GM06990 (cell line): ENCODE measurements around the gene IFT88.

ENCODE experiments used
- DNase-seq: peaks from one replicate; pipeline ENCODE4 v3.0.0-alpha.2; 2011; ENCODE audit not compliant: insufficient read length; ENCODE audit errors: extremely low read depth
- H3K27me3 ChIP-seq: replicated peaks from 2 replicates; pipeline ENCODE4 v1.6.0; 2011; ENCODE audit warnings: low read length; ENCODE audit not compliant: control insufficient read depth, insufficient read depth
- H3K36me3 ChIP-seq: 2 replicates; pipeline ENCODE4 v1.5.1; 2011; ENCODE audit warnings: low read length; ENCODE audit not compliant: control insufficient read depth, insufficient read depth
- H3K4me3 ChIP-seq: replicated peaks from 2 replicates; pipeline ENCODE4 v1.5.1; 2011; ENCODE audit warnings: low read depth, mild to moderate bottlenecking, control low read depth, low read length
- TF ChIP-seq, protein P1 (sequence below): IDR thresholded peaks from 2 replicates; pipeline ENCODE4 v1.5.1; 2011; ENCODE audit warnings: low read length, control low read depth, mild to moderate bottlenecking, inconsistent platforms; ENCODE audit not compliant: insufficient read depth, poor library complexity, severe bottlenecking

IFT88 gene

DNA sequence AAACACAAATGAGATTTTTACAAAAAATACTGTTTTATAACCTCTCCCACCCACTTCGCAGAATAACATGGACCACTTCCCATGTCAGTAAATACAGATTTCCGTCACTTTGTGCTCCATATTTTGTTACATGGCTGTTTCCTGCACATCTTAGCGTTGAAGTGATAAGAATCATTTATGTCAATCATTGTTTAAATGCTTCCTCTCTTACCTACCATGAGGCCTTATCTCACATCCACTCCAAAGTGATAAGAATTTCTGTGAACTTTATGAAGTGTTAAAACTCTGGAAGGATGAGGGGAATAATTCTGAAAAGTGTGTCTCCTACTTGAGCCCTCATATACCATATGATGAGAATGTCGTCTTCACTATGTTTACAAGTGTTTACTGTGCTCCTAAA is 100.0 kb downstream of the IFT88 start:
- TF ChIP-seq, protein P1, sequence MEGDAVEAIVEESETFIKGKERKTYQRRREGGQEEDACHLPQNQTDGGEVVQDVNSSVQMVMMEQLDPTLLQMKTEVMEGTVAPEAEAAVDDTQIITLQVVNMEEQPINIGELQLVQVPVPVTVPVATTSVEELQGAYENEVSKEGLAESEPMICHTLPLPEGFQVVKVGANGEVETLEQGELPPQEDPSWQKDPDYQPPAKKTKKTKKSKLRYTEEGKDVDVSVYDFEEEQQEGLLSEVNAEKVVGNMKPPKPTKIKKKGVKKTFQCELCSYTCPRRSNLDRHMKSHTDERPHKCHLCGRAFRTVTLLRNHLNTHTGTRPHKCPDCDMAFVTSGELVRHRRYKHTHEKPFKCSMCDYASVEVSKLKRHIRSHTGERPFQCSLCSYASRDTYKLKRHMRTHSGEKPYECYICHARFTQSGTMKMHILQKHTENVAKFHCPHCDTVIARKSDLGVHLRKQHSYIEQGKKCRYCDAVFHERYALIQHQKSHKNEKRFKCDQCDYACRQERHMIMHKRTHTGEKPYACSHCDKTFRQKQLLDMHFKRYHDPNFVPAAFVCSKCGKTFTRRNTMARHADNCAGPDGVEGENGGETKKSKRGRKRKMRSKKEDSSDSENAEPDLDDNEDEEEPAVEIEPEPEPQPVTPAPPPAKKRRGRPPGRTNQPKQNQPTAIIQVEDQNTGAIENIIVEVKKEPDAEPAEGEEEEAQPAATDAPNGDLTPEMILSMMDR: no peak
- H3K27me3 ChIP-seq: no peaks in the 10 kb centered on the region
- DNase-seq: no peak
- no peaks in the 10 kb centered on the region for H3K36me3 ChIP-seq
- no peak overlapping the region for H3K4me3 ChIP-seq

DNA sequence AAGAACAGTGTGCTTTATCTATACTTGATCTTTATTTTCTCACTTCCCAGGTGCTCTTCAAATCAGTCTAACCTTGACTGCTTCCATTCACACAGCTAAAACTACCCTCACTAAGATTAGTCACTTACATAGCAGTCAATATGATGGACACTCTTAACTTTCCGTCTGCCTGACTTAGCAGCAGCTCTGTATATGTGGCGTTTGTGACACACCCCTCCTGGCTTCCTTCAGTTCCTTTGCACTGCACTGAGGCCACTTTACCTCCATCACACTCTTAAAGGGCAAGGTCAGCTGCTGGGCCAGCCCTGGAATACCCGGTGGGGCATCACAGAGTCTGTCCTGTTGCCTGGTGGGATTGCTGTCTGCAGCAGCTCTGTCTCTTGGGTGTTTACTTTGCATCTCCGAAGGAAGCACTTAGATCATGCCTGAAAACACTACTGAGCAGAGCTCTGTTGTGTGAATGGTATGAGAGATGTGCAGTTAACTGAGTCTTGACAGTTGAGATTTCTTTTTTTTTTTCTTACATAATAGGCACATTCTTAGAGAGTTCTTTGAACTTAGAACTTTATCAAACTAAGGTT is 101.0 kb downstream of the IFT88 start:
- TF ChIP-seq, protein P1: no peak
- DNase-seq: peak; percentile 5
- Histone ChIP-seq H3K27me3 (no peaks in the 10 kb centered on the region), H3K4me3 (no peak overlapping the region), H3K36me3 (no peaks in the 10 kb centered on the region)

DNA sequence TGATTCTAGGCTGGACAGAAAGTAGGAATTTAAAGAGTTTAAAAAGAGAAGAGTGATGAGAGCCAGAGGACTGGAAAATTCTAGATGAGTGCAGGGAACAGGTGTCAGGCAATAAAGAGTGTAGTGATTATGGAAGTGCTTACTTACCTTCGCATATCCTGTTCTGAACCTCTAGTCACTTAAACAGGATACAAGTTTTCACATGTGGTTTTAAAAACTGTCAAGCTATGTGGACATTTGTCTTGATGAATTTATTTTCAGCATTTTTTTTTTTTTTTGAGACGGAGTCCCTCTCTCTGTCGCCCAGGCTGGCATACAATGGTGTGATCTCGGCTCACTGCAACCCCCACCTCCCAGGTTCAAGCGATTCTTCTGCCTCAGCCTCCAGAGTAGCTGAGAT is 102.2 kb downstream of the IFT88 start:
- no peak overlapping the region for H3K4me3 ChIP-seq
- no peak for DNase-seq
- no peaks in the 10 kb centered on the region for H3K27me3 ChIP-seq
- TF ChIP-seq, protein P1: no peak
- no peaks in the 10 kb centered on the region for H3K36me3 ChIP-seq

DNA sequence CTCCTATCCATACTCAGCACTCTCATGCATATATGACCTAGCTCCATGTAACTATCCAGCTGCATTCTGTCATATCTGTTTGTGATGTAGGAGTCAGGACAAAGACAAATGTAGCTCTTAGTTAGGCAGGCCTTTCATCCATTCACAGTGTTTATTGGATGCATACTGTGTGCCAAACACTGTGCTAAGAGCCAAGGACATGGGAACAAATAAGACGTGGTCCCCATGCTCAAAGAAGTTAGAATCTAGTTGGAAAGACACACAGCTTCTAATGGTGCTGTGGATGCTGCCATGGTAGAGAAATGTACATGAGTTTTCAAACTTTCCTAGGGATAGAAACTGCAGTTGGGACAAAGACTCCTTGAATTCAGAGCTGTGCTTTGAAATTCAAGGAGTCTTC is 104.8 kb downstream of the IFT88 start:
- H3K36me3 ChIP-seq: no peaks in the 10 kb centered on the region
- TF ChIP-seq, protein P1: no peak
- DNase-seq: no peak
- no peak overlapping the region for H3K4me3 ChIP-seq
- H3K27me3 ChIP-seq: no peaks in the 10 kb centered on the region

DNA sequence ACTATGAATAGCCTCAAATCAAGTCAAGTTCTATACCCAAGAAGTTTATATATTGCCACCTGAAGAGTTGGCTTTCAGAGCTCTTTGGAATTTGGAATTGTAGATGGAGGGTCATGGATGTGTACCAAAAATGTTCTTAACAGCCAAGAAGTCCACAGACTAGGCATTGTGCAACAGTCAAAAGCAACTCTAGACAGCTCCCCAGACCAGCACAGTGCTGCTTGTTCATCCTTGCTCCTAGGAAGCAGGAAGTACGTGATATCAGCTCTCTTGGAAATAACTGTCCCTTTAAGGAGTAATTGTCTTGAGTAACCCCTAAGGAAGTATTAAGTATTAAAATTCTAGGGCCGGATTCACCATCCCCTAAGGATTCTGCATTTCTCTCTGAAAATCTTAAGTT is 105.8 kb downstream of the IFT88 start:
- TF ChIP-seq, protein P1: no peak
- no peak for DNase-seq
- Histone ChIP-seq H3K36me3 (no peaks in the 10 kb centered on the region), H3K4me3 (no peak overlapping the region), H3K27me3 (no peaks in the 10 kb centered on the region)

DNA sequence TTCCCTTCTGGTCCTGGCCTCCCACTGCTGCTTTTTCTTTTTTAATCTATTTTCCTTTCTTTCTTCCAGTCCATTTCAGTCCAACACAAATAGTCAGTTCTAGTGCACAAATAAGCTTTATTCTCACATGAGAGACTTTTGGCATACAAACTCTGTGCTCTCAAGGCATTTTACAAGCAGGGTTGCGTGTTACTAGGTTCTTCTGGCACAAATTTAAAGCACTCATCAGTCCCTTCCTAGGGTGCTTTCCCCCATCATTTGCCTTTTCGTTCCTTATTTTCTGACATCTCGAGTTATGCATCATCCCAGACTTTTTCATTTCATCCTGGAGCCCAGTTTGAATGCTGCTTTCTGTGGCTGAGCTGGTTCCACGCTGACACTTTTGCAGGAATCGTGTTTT is 106.8 kb downstream of the IFT88 start:
- TF ChIP-seq, protein P1: no peak
- H3K27me3 ChIP-seq: no peaks in the 10 kb centered on the region
- DNase-seq: no peak
- no peaks in the 10 kb centered on the region for H3K36me3 ChIP-seq
- no peak overlapping the region for H3K4me3 ChIP-seq
